HG03439 (cell line): ENCODE measurements around the gene SGCG.

Source experiments
- ATAC-seq: cut with Tn5 transposase; IDR thresholded peaks from one replicate; pipeline ENCODE4 v1.9.1; 2021; ENCODE audit warnings: mild to moderate bottlenecking, moderate library complexity; ENCODE audit not compliant: unreplicated experiment

Gene SGCG

DNA sequence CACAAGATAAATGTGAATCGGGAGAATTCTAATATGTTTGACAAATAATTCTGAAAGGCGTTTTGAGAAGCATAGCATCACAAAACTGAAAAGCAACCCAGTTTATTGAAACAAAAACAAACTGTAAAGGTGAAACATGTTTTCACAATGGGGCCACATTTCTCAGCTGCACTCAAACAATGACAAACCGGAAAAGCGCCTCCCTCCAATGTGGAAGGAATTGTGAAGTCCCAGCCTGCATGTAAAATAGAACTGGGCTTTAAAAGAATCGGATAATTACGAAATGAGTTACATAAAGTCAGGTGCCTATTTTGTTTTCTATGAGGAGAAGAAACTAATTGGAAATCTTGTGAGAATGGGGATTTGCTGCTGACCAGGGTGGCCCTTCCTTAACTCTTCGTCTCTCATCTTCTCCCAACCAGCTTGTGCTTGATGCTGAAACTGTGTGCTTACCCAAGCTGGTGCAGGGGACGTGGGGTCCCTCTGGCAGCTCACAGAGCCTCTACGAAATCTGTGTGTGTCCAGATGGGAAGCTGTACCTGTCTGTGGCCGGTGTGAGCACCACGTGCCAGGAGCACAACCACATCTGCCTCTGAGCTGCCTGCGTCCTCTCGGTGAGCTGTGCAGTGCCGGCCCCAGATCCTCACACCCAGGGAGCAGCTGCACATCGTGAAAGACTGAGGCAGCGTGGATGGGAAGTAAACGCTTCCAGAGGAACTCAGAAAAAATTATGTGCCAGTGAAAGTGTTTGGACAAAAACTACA, 143.3 kb downstream of the SGCG start:
- ATAC-seq: no peak

DNA sequence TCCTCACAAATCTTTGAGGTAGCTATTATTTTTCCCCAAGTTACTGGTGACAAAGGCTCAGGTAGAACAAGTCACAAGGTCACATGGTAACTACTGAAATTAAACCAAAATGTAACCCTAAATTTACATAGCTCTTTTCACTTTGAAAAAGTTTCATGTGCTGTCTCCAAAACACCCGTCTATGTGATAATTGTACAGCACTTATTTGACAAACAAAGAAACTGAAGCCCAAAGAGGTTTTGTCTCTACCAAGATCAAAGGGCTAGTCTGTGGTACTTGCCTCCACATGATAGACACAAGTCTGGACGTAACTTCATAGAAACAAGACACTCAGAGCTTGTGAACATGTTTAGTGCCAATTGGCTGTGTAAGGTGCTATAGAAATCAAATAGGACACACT, 144.4 kb downstream of the SGCG start:
- peak; percentile 43 for ATAC-seq

DNA sequence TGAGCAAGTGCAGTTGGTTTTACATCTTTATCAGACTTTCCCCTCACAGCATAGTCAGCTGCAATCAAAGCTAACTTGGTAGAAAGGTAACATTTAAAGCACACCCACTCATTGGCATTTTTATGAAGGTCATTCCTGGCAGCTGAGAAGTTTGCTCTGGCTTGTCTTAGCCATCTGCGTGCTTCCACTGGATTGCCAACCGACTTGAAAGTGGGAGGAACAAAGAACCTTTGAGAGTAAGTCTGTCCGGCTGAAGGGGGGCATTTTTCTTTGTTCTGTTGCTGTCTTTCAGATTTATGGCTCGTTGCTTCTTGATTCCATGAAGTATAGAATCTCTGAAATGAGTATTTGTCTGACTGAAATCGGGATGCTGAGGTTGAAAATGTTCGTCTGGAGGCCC, 149.6 kb downstream of the SGCG start:
- ATAC-seq: no peak

DNA sequence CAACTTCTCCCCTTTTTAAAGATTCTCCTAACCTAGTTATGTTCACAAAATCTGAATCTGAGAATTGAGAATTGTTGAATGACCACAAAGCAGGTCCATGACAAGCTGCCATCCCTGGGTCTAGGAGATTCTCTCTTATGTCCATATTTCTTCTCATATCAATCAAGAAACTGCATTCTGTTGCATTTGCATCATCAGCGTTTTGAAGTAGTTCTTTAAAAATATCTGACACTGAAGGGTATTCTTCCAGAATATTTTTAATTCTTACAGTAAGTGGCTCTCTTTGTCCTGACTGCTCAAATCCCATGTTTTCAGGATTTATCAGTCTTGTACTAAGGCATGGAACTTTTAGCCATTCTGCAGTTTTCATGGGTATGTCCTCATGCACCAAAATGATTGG, 158.4 kb downstream of the SGCG start:
- no peak for ATAC-seq

DNA sequence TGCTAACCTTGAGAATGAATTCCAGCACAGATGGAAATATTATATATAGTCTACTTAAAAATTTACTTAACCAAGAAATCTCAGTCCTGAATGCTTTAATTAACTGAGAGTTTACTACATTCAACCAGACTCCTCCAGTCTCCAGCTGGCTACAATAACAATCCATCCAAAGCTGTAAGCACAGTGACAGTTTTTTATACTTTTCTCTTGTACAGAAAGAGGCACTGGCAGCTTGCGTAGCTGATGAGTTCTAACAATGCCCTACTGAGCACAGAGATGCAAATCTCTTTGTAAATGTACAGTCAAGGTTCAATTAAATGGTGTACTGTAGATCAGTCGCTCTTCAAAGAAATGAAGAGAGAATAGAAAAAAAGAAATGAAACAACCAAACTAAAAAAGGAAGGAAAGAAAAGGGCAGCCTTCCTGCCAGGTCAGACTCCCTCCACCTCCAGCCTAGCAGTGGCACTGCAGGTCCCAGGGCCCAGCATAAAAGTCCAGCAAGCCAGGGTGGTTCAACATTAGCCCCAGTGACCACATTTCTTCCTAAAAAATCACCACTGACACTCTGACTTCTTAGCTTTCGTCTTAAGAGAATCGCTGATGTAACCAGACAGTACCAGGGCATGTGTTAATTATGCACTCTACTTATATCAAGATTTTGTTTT, 164.3 kb downstream of the SGCG start:
- no peak for ATAC-seq

DNA sequence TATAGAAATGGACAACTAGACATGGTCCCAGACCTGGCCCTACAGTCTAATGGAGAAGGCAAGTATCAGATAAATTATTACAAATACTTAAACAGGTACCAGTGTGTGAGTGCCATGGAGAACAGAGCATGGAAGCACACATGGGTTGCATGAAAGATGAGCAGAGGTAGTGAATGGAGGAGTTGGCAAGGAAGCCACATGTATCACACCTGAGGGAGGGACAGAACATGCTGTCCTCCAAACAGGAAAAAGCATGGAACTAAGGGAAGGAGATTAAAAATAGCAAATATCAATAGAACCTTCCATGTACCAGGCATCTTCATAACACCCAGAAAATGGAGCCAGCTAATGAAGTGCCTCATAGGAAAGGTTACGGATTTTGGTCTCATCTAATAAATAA, 166.8 kb downstream of the SGCG start:
- ATAC-seq: no peak

DNA sequence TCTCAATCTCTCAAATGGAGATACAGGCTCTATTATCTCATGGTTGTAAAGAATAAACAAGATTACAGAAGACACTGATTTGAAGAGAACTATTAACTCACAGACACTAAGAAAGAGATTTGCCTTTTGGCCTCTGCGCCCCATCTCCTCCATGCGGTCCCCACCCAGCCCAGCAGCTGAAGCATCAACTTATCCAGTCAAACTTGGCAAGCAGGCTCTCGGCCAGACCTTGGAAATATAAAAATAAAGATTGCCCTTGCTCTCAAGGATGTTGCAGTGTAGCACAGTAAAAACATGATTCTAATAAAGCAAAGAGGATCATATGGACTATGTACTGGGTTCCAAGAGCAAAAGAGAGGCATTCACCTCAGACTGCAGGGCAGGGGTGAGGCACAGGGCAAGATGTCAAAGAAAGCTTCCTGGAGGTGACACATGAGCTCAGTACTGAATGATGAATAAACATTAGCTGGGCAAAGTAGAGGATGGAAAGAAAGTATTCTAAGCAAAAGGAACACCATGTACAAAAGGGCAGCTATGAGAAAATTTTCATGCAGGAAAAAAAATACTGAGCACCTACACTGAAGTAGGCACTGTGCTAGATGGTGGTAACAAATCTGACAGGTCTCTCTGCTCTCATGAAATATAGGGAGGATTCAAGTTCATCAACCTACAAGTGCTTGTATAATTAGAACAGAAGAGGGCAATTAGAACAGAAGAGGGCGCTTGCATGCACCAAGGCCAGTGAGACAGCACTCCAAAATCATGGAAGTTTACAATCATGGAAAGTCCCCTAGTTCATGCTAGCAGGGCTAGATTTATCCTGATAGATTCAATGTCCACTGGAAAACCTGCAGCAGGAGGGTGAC, 167.7 kb downstream of the SGCG start:
- ATAC-seq: no peak

DNA sequence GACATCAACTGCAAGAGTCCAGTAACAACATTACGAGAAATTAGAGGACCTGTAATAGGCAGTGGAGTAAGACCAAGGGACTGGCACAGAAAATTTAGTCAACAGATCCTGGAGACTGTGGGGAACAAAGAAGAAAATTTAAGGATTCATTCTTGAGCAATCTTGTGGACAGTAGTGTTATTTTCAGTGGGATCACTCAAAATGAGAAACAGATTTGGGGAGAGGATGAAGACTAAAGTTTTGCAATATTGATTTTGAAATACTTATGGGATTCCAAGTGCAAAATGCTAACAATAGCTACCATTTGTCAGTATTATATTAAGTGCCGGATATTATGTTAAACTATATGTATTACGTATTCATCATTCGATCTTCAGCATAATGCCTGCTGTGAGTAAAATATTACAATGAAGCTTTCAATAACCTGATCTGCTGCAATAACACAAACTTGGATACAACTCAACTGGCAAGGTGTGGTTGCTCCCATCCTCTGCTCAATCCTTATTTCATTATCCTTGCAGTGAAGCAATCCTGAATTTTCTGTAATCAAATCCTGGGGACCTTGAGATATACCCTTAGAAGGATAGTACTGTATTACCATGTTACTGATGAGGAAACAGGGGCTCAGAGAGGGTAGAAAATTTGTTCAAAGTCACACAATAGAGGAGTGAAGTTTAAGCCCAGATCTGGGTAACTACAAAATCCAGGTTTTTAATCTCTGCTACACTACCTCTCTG, 168.6 kb downstream of the SGCG start:
- ATAC-seq: no peak

DNA sequence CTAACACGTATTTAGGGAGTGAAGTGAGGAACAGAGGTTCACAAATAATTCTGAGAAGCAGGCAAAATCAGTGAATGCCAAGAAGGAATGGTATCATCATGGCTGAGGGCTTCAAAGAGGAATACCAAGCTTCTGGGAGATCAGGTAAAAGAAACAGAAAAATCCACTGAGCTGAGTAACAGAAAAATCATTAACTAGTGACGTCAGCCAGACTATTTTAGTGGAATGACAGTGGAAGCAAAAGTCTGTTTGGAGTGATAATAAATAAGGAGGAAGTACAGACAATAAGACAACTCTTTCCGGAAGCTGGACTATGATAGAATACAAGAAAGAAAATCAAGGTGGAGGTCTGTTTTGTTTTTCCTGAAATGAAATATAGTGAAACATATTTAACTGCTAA, 169.2 kb downstream of the SGCG start:
- no peak for ATAC-seq

DNA sequence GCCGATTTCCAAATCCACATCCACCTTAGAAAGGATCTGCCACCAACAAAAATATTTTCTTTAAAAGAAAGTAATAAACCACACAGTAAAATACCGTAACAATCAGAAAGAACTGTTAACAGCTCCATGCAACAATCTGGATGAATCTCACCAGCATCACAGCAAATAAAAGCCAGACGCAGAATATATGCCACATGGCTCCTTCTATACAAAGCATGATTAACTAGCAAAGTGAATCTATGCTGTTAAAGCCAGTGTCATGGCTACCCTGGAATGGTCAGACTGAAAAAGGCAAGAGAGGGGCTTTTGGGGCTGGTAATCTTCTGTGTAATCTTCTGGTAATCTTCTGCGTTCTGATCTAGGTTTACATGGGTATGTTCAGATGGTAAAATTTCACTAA, 171.4 kb downstream of the SGCG start:
- ATAC-seq: no peak

DNA sequence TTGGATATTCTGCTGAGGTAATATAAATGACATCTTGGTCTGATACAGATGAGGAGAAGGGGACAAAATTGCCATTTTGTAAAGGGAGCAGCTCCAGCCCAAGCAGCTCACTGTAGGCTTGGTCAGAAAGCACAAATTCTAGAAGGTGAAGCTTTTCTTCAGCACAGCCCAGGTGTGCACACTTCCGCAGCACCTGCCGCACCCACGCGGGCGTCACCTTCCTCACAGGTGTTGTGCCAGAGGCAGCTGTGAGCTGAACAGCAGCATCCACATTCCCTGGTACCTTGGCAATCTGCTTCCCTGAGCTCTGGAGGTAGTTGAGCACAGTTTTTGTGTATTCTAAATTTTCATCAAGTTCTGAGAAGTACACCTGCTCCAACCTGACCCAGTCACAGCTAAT, 173.7 kb downstream of the SGCG start:
- no peak for ATAC-seq

DNA sequence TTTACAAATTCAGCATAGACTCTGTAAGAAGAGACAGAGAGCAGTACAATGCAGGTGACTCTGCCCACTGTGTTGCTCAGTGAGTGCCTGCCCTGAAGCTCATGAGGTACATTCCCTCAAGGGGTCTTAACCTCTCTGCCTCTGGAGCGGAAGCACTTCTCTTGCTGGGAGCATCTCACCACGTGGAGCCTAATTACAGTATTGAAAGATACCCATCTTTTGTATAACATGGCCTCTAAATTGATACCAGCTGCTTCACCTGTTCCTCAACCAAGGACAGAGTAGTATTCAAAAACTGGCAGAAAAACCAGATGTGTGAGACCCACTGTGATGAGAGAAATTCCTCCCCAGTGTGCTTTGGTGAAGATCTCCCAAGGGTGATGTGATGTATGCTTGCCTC, 175.6 kb downstream of the SGCG start:
- no peak for ATAC-seq

DNA sequence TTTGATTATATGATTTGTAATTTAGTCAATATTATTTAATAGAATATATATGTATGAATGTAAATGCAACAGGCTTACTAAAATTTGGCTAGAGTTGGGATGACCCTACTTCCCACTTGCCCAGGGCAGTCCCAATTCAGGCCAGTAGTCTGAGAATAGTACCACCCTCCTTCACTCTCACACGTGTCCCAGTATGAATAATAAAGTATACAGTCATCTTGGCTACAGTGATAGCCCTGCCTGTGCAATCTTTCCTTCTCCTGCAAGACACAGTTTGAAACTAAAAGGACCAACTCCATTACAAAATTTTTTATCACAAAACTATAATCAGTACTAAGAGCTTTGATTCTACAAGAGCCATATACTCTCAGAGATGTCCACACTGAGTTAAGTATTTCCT, 176.6 kb downstream of the SGCG start:
- ATAC-seq: no peak

DNA sequence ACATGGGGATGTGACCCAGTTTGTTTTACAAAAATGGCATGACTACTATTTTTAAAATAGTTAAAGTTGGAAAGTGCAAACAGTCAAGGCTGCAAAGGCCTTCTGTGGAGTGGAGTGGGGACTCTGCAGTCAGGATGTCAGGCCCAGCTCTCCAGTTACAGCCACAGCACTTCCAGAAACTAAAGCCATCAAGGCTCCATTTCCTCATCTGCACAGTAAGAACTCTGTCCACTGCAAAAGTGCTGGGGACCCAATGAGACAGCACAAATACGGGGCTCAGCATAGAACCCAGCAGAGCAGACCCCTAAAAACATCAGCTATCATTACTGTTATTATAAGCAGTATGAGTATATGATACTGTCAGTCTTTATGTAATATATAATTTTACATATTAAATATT, 179.1 kb downstream of the SGCG start:
- ATAC-seq: no peak

DNA sequence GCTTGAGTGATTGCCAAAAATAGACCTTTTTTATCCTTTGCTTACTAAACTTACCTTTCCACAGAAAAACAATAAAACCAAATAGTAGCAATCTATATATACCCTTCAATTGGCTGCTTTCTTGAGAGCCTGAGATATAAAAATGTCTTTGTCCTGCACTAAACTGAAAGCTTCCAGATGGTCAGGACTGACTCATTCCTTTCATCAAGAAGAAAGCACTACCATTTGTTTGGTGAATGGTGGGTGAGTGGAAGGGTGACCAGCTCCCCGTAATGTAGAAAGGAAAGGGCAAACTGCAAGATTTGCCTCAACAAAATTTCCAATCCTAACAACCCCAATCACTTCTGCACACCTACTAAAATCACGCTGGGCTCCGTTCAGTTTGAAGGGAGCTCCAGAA, 184.9 kb downstream of the SGCG start:
- ATAC-seq: no peak

DNA sequence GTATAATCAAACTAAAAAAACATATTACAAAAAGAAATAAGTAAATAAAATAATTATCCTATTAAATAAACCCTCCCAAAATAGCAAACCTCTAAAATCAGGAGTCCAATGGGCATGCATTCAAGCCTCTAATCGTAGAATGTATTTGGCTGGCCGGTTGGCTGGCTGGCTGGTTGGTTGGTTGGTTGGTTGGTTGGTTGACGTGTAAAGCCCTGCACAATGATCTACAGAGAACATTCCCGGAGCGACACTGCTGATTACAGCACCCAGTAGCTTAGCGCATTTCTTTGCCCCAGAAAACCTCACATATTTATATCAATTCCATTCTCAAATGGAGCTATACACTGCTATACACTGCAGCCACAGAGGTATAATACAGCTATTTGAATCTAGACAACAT, 187.1 kb downstream of the SGCG start:
- no peak for ATAC-seq

DNA sequence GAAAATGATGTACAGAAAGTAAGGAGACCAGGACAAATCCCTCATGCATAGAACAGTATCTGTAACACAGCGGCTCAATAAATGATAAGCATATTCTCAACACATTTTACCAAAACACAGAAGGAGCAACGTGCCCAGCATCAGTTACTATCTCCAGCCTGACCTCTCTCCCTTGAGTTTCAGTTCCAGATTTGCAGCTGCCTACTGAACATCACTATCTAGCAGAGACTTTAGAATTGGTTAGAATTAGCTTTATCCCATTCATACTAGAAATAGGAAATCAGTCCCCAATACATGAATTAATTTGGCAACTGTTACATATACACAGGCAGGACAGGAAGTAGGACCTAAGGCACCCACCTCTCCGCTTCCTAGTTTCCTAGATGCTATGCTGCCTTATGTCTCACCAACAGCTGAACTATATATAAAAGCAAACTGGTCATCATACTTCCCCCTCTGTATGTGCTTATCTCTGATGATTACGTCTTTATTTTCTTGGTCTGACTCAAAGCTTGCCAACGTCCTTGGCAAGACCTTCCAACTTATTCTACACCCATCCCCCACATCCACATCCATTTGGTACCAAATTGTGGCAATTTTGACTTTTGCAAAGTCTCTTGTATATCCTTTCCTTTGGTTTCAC, 191.6 kb downstream of the SGCG start:
- no peak for ATAC-seq
